ENCODE data around the gene CNPY1.

GRCh38 chr7:155489862-155490696 lies 56.3 kb downstream of the CNPY1 start:
- TF ChIP-seq, protein P1, sequence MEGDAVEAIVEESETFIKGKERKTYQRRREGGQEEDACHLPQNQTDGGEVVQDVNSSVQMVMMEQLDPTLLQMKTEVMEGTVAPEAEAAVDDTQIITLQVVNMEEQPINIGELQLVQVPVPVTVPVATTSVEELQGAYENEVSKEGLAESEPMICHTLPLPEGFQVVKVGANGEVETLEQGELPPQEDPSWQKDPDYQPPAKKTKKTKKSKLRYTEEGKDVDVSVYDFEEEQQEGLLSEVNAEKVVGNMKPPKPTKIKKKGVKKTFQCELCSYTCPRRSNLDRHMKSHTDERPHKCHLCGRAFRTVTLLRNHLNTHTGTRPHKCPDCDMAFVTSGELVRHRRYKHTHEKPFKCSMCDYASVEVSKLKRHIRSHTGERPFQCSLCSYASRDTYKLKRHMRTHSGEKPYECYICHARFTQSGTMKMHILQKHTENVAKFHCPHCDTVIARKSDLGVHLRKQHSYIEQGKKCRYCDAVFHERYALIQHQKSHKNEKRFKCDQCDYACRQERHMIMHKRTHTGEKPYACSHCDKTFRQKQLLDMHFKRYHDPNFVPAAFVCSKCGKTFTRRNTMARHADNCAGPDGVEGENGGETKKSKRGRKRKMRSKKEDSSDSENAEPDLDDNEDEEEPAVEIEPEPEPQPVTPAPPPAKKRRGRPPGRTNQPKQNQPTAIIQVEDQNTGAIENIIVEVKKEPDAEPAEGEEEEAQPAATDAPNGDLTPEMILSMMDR (IDR thresholded peaks at IDR 0.05 in 2 of 3, conservative IDR thresholded peaks at IDR 0.05 in 1 of 3; ENCODE audit: insufficient read depth in 2 of 3, low read depth in 1 of 3, low read length in 3 of 3) = no peak
- TF ChIP-seq JUN (IDR thresholded peaks at IDR 0.05; ENCODE audit: borderline replicate concordance, low read depth, low read length) = no peak
- TF ChIP-seq JUN (CRISPR knock-in tag; IDR thresholded peaks at IDR 0.05; ENCODE audit: borderline replicate concordance) = no peak
- no peak for TF ChIP-seq MAFK (IDR thresholded peaks at IDR 0.05; ENCODE audit: low read length)
- TF ChIP-seq, protein P2, sequence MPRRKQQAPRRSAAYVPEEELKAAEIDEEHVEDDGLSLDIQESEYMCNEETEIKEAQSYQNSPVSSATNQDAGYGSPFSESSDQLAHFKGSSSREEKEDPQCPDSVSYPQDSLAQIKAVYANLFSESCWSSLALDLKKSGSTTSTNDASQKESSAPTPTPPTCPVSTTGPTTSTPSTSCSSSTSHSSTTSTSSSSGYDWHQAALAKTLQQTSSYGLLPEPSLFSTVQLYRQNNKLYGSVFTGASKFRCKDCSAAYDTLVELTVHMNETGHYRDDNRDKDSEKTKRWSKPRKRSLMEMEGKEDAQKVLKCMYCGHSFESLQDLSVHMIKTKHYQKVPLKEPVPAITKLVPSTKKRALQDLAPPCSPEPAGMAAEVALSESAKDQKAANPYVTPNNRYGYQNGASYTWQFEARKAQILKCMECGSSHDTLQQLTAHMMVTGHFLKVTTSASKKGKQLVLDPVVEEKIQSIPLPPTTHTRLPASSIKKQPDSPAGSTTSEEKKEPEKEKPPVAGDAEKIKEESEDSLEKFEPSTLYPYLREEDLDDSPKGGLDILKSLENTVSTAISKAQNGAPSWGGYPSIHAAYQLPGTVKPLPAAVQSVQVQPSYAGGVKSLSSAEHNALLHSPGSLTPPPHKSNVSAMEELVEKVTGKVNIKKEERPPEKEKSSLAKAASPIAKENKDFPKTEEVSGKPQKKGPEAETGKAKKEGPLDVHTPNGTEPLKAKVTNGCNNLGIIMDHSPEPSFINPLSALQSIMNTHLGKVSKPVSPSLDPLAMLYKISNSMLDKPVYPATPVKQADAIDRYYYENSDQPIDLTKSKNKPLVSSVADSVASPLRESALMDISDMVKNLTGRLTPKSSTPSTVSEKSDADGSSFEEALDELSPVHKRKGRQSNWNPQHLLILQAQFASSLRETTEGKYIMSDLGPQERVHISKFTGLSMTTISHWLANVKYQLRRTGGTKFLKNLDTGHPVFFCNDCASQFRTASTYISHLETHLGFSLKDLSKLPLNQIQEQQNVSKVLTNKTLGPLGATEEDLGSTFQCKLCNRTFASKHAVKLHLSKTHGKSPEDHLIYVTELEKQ (CRISPR knock-in tag; IDR thresholded peaks at IDR 0.05) = no peak
- TF ChIP-seq CHD2 (IDR thresholded peaks at IDR 0.05; ENCODE audit: low read depth, low read length) = no peak
- TF ChIP-seq HMBOX1 (IDR thresholded peaks at IDR 0.05) = no peak
- TF ChIP-seq ARNT (IDR thresholded peaks at IDR 0.05) = no peak
- TF ChIP-seq SMAD4 (CRISPR knock-in tag; conservative IDR thresholded peaks at IDR 0.05) = no peak

Measured in K562 (cell line).